GM19025 (cell line): ENCODE data around the gene SLC5A12.
"Not testable (repeated sequence)": the region's sequence is repeated elsewhere in the genome, so short reads cannot be mapped to it uniquely, and the experiment has no call there.

Source experiments
- ATAC-seq: cut with Tn5 transposase; IDR thresholded peaks from one replicate; pipeline ENCODE4 v1.9.1; 2021; ENCODE audit warnings: mild to moderate bottlenecking, low read depth, moderate library complexity; ENCODE audit not compliant: unreplicated experiment

The SLC5A12 gene

GRCh38 chr11:26665036-26665435 is 56.8 kb downstream of the SLC5A12 start:
- ATAC-seq: no peak

- ATAC-seq: no peak
Measured at GRCh38 chr11:26662916-26663315, 58.9 kb downstream of the SLC5A12 start.

GRCh38 chr11:26655287-26655686 is 66.6 kb downstream of the SLC5A12 start:
- no peak for ATAC-seq

- ATAC-seq: no peak
Measured at GRCh38 chr11:26651916-26652315, 69.9 kb downstream of the SLC5A12 start.

GRCh38 chr11:26649884-26650283 is 72.0 kb downstream of the SLC5A12 start:
- ATAC-seq: peak; percentile 74

GRCh38 chr11:26643314-26643713 is 78.5 kb downstream of the SLC5A12 start:
- ATAC-seq: not testable (repeated sequence)

GRCh38 chr11:26632691-26633159 is 89.1 kb downstream of the SLC5A12 start:
- peak; percentile 82 for ATAC-seq

- no peak for ATAC-seq
Measured at GRCh38 chr11:26626346-26626745, 95.5 kb downstream of the SLC5A12 start.

GRCh38 chr11:26623076-26623659 is 98.7 kb downstream of the SLC5A12 start:
- ATAC-seq: no peak

- ATAC-seq: no peak
Measured at GRCh38 chr11:26622181-26622580, 99.7 kb downstream of the SLC5A12 start.

GRCh38 chr11:26621132-26621531 is 100.7 kb downstream of the SLC5A12 start:
- no peak for ATAC-seq

- ATAC-seq: no peak
Measured at GRCh38 chr11:26620282-26621045, 101.4 kb downstream of the SLC5A12 start.

GRCh38 chr11:26618441-26618840 is 103.4 kb downstream of the SLC5A12 start:
- no peak for ATAC-seq
